Measurements from ENCODE around the gene GALNT11. TPM values are rescaled to one million over a fixed set of nuclear protein-coding genes. Genes with fewer than 3 reads are reported as not detected.

Gene GALNT11
- total and polyA plus RNA-seq, 9 of the 15 experiments (the other 6 are each of a cell fraction or from before 2014, with no cell fraction given), result 8.2 to 59.5 (median 36.5) TPM

- no peak for TF ChIP-seq ZNF655 (CRISPR knock-in tag; IDR thresholded peaks at IDR 0.05)
- TF ChIP-seq ZNF639 (CRISPR knock-in tag; conservative IDR thresholded peaks at IDR 0.05 in 1 of 2, IDR thresholded peaks at IDR 0.05 in 1 of 2), result no peak
- no peak for TF ChIP-seq MYC (IDR thresholded peaks at IDR 0.05; ENCODE audit: low read depth, low read length)
- no peak for TF ChIP-seq MYC (CRISPR knock-in tag; IDR thresholded peaks at IDR 0.05; ENCODE audit: borderline replicate concordance, low read depth)
- no peak for TF ChIP-seq ZNF717 (CRISPR knock-in tag; IDR thresholded peaks at IDR 0.05)
- no peak for TF ChIP-seq MEF2D (tag; conservative IDR thresholded peaks at IDR 0.05; ENCODE audit: low read depth)
Observed at GRCh38 chr7:151999424-152000090, 25.9 kb upstream of the GALNT11 start (continued).

- H3K79me2 ChIP-seq (ENCODE audit: control insufficient read depth, insufficient read depth, low read length), result no peaks in the 10 kb centered on the region
- in situ Hi-C loops (cut with MboI), result no loop called here
- H3K4me3 ChIP-seq, result no peak overlapping the region
- H3K9me1 ChIP-seq (ENCODE audit: control insufficient read depth, insufficient read depth, low read length), result no peaks in the 10 kb centered on the region
- no peaks in the 10 kb centered on the region for H3K4me1 ChIP-seq (replicated peaks in 1 of 2; ENCODE audit: control insufficient read depth in 2 of 2, insufficient read depth in 2 of 2, low read length in 2 of 2)
- 6% methylated on average over 1 of the region's 1 CpG for whole genome bisulfite sequencing (ENCODE audit: insufficient coverage, low coverage, missing lambda C conversion rate)
- POLR2A ChIA-PET, result interaction anchor here (1.0 kb wide), 1 partner anchor 12 kb away, joined by 3 read pairs; no protein-coding TSS in a partner anchor
- no peak overlapping the region for H3K9ac ChIP-seq (ENCODE audit: insufficient read depth in 1 of 2, low read depth in 2 of 2, low read length in 2 of 2)
- H3K36me3 ChIP-seq (ENCODE audit: control insufficient read depth, insufficient read depth, low read length), result no peaks in the 10 kb centered on the region
- no peak overlapping the region for H3K27ac ChIP-seq (ENCODE audit: extremely low read depth, low read depth, low read length)
- no TSS peak for BruUV-seq (replicated peaks)
- ATAC-seq (no peak; the same call in 2 of the 3 replicates), DNase-seq (ENCODE audit: extremely low read depth in 1 of 4, low spot score in 3 of 4) (no peak), FAIRE-seq (no peak)
- peaks cover 12 to 18% of the 10 kb centered on the region in 2 experiments; a peak in 3 of 5 replicates for H3K27me3 ChIP-seq (ENCODE audit: control insufficient read depth in 2 of 2, insufficient read depth in 2 of 2, low read length in 2 of 2)
- intact Hi-C loops (cut with micrococcal nuclease), result no loop called here
- no peak overlapping the region for H3K4me2 ChIP-seq (ENCODE audit: insufficient read depth, low read length)
- no peak overlapping the region for H2AFZ ChIP-seq (ENCODE audit: low read depth, low read length)
- no peaks in the 10 kb centered on the region for H4K20me1 ChIP-seq (replicated peaks; ENCODE audit: control insufficient read depth, insufficient read depth, low read length)
- no peaks in the 10 kb centered on the region for H3K9me3 ChIP-seq (replicated peaks; ENCODE audit: control insufficient read depth, insufficient read depth, low read depth, low read length)
- CTCF ChIA-PET (ENCODE audit: low intra/inter-chr PET ratio), result no interaction called here
- TF ChIP-seq AFF4 (CRISPR knock-in tag; IDR thresholded peaks at IDR 0.05), result no peak
- no peak for TF ChIP-seq TAF9B (IDR thresholded peaks at IDR 0.05; ENCODE audit: partially characterized antibody)
- no peak for TF ChIP-seq NR4A1 (CRISPR knock-in tag; IDR thresholded peaks at IDR 0.05)
- no peak for TF ChIP-seq NR4A1 (tag; IDR thresholded peaks at IDR 0.05)
- no peak for TF ChIP-seq ESRRA (IDR thresholded peaks at IDR 0.05; ENCODE audit: borderline replicate concordance, low read depth)
- no peak for TF ChIP-seq ZNF764 (CRISPR knock-in tag; IDR thresholded peaks at IDR 0.05; ENCODE audit: low read depth)
- no peak for TF ChIP-seq ZNF212 (CRISPR knock-in tag; IDR thresholded peaks at IDR 0.05)
- no peak for TF ChIP-seq KAT2B (IDR thresholded peaks at IDR 0.05; ENCODE audit: low read depth, low read length)
Observed at GRCh38 chr7:152000191-152000590, 25.3 kb upstream of the GALNT11 start.
